Measurements from ENCODE around the gene PRICKLE2. TPM values are rescaled to one million over a fixed set of nuclear protein-coding genes. Genes with fewer than 3 reads are reported as not detected.
A peak's percentile ranks its signal among the peaks of the same experiment; 100 is the strongest.

The PRICKLE2 gene
- polyA plus RNA-seq, 1 donor: 6.9 TPM

DNA sequence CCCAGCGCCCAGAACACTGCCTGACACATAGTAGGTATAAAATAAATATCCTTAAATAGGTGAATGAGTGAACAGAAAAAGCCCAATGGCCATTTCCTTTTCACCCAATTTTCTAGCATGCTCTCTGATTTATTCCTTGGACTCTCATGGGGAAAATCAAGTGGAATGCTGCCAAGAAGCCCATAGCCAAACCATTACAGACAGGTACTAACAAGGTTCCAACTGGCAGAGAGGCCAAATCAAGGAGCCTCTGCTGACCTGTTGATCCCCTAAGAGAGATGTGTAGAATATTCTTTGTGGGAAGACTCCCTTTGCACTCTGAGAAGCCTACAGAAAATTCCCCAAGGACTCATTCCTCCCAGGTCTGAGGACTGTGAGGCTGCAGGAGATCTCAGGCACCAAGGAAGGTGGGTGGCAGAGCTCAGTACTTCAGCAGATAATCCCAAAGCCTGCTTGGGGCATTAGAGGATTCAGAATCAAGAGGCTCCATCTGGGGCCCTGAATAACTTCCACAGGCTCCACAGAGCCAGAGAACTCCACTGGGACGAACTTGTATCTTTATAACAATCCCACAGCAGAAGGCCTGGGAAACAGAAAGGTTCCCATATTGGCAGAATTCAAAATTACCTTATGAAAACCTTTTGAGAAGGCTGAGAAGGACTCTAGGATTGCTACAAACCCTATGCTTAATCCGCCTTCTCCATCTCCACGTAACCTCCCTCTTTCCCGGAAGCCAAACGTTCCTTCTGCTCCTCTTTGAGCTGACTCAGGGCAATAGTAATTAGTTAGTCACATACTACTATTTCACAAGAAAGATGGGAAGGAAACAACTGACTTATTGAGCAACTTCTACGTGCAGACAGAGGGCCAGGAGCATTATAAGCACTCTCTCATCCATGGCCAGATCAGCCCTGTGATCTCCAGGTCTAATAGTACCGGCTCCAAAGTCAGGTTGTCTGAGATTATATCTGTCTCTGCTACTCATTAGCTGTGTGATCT is 34.5 kb downstream of the PRICKLE2 start:
- DNase-seq (ENCODE audit: low read depth): no peak

DNA sequence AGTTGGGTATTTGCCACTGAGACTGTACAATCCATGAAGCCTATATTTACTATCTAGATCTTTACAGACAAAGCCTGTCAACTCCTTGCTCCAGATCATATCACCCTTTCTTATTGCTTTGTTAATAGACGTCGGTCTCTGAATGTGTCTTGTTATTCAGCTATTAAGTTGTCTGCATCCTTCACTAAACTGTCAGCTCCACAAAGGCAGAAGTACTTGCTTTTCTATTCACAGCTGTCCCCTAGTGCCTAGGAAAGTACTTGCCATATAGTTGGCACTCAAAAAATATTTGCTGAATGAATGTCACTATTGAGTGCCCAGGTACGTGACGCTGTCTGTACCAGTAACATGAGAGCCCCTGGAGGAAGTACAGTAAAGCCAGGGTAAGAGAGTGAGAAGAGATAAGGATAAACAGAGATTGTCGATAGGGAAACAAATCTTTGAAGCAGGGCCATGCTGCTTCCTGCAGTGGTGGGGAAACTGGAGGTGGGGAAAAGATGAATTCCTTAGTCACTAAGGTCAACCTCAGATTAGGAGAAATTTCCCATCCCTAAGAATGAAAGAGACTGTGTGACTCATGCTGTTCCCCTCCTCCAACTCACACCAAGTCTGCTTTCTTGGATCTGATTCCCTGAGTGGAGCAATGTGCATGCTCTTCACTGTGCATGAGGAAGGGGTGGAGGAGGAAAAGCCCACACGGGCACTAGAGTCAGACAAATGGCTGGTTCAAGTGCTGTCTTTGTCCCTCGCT is 36.3 kb downstream of the PRICKLE2 start:
- peak; percentile 25 for DNase-seq (ENCODE audit: low read depth)

DNA sequence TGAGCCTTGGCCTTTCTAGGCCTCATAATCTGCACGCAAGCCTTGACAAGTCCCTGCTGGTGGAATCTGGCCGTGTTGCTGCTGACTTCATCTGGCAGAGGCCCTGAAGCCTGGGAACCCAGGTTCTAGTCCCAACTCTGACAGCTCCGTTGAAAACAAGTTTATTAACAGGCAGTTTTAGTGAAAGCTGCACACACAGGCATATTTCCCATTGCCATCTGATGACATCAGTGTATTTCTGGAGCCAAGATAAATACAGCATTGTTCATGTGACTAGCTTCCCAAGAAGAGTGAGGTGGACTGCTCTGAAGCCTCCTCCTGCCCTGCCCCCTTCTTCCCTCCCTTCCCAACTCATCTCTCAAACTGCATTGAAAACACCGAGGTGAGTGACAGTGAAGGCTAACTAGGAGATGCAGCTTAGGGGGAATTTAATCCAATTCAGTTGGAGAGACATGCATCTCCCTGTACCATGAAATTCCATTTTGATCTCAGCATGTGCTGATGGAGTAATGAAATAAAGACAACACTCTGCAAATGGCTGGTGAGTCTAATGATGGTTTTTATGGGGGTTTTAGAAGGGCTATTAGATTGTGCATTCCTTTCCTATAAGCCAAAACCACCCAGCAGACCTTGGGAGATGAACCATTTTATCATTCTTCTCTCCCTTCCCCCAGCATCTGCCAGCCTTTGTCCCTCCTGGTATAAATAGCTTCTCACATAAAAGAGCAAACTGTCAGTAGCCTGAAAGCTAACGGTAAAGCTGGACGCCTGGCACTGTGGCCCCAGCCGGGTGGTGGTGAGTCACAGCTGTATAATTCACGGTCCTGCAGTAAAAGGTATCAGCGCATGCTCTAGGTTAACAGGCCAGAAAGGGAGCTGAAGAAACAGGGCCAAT is 38.0 kb downstream of the PRICKLE2 start:
- peak; percentile 78 for DNase-seq (ENCODE audit: low read depth)

DNA sequence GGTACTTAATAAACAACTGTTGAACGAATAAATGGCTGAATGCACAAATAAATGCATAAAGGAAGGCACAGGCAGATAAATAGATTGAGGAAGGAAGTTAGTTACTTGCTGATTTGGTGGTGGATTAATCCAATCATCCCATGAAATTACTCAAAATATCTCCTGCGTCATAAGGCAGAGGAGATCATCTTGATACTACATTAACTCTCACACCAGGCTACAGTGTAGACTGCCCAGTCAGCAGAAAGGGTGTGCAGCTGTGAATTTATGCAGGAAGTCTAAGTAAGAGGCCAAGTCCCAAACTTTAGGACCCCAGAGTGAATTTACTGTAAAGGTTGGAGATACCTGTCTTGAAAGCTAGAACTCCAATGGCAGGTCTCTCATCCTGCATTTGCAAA is 38.6 kb downstream of the PRICKLE2 start:
- no peak for DNase-seq (ENCODE audit: low read depth)

DNA sequence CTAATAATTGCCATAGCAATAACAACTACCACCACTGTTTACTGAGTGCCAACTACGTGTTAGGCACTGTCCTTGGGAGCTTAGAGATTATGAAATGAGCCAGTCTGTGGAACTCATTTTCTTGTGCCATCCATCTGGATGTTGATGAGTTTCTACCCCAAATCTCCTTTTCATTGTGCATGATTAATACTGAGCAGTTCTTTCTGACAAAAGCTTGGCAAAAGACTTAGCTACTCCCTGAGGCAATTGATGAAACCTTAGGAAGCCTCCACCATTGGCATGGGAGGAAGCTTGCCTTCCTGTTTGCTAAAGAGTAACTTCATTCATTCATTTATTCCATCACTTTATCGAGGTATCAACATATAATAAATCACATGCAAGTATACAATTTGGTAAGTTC is 39.8 kb downstream of the PRICKLE2 start:
- DNase-seq (ENCODE audit: low read depth): no peak

DNA sequence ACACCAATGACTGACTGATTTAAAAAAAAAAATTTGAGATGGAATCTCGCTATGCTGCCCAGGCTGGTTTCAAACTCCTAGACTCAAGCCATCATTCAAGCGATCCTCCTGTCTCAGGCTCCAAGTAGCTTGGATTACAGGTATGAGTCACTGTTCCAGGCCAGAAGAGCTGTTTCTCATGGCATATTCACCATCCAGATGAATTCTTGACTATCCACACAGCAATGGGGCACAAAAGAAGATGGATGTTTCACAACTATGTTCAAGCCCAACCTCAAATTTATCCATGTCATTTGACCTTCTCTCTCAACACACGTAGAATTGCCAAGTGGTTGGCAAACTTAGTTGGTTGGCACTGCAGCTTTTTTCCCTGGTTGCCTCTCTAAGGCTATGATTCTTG is 40.6 kb downstream of the PRICKLE2 start:
- DNase-seq (ENCODE audit: low read depth): no peak

DNA sequence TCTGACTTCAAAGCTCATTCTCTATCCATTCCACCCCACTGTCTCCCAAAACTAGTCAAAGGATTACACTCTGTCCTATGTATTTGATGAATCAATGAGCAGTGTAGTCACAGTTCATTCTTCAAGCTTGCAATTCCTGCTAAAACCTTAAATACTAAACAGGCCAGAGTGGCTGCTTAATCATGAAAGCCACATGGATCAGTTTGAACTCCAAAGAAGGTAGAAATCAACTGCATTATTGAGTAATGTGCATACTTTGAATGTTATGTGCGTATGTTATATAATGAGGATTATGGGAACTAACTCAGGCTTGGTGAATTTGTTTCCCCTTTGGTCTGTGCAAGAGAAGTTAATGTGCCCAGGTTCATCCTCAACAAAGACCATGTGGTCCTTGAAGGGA is 45.4 kb downstream of the PRICKLE2 start:
- no peak for DNase-seq (ENCODE audit: low read depth)

DNA sequence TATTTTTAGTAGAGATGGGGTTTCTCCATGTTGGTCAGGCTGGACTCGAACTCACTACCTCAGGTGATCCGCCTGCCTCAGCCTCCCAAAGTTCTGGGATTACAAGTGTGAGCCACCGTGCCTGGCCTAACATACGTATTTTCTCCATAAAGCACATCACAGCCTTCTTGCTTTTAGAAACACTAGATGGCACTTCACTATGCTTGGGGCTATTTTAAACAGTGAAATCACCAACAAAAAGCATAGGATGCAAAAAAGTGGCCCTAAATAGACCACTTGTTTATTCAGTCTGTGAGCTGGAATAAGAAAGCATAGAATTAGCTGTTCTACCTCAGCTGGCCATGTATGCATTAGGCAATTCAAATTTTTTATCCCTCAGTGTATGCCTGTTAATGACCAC is 46.0 kb downstream of the PRICKLE2 start:
- DNase-seq (ENCODE audit: low read depth): no peak

DNA sequence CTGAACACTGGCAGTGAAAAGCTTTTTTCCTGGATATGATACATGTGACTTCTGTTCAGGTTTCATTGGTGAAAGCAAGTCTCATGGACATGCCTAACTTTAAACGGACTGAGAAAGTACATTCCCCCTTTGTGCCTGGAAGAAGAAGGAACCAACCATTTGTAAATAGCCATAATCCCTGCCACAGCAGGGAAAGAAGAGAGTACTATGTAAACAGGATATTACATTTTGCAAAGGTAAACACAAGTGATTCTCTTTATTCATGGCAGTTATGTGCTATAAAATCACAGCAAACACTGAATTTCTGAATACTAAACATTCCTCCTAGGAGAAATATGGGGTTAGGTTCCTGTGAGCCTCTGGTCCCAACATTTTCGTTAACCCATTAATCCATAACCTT is 46.8 kb downstream of the PRICKLE2 start:
- no peak for DNase-seq (ENCODE audit: low read depth)

DNA sequence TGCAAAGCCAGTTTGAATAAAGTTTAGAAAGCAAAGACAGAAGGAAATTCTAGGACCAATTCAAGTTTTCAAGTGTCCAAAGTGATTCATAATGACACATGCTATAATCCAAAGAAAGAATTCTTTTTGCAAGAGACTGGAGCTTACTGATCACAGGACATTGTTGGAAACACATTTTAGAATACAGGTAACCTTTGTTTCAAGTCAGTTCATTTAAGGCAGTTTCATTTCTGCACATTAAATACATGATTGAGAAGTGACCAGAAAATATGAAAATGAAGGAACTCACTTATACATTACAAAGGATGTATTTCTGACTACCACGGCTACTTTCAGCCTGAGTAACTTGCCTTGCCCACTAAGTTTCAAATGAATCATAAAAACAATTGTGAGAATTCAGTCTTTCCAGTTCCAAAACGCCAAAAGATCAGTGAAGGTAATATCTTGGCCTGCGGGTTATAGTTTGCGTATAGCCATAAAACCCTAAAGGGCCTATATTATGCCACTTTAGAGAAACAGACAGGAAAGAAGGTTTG is 48.7 kb downstream of the PRICKLE2 start:
- DNase-seq (ENCODE audit: low read depth): no peak

DNA sequence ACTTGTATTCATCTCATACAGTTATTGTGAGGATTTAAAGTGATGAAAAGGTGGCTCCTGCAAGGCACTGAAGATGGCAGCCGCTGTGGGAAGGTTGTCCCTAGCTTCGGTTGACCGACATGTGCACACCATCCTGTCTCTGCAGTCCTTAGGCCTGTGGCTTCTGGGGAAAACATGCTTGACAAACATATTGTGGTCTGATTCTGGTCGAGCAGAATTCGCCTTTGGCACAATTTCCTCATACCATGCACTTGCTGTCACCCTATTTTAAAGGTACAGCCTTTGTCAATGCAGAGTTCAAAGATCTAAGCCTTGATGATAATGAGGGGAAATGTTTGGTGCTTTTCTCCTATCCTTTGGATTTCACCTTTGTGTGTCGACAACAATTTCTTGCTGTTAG is 50.9 kb downstream of the PRICKLE2 start:
- DNase-seq (ENCODE audit: low read depth): no peak

DNA sequence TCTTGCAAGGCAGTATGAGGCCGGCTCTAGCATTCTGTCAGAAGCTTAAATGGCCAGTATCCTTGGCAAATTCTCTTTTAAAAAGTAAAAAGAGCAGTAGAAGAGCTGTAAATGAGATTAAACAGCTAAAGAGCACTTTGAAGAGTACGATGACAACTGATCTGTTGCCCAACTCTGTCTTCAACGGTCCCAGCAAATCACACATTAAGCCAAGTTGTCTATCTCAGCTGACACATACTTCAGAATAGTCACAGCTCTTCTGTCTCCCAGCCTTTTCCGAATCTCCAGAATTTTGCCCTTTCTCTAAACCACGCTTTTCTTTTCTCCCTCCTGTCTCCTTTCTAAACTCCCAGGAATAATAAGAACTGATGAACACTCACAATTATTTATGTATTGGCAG is 51.7 kb downstream of the PRICKLE2 start:
- no peak for DNase-seq (ENCODE audit: low read depth)

DNA sequence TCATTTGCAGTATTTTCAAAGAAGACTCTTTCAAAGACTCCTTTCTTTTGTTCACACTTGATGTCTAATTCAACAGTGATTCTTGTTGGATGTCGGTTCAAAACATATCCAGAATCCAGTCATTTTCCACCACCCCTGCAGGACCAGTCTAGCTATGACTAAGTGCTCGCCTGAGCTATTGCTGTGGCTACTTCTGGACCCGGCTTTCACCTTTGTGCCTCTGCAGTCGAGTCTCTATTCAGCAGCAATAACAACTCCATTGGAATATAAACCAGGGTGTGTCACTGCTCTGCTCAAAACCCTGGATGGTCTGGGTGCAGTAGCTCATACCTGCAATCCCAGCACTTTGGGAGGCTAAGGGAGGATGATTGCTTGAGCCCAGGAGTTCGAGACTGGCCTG is 55.0 kb downstream of the PRICKLE2 start:
- DNase-seq (ENCODE audit: low read depth): no peak

DNA sequence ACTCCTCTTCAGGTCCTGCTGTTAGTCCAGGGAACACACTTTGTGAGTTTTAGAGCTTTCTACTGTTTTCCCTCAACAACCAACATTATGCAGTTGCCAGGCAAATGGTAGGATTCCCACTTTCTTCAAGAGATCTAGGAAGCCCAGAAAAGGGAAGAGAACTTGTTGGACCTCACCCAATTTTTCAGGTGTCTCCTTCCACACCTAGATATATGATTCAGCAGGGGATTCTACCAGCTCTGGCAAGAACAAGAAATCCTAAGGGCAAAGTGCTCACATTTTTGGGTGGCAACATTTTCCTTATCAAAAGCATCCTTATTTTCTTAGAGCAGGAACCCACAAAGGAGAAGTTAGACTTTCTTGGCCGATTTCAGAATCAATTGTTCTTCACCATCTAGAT is 57.4 kb downstream of the PRICKLE2 start:
- DNase-seq (ENCODE audit: low read depth): no peak

DNA sequence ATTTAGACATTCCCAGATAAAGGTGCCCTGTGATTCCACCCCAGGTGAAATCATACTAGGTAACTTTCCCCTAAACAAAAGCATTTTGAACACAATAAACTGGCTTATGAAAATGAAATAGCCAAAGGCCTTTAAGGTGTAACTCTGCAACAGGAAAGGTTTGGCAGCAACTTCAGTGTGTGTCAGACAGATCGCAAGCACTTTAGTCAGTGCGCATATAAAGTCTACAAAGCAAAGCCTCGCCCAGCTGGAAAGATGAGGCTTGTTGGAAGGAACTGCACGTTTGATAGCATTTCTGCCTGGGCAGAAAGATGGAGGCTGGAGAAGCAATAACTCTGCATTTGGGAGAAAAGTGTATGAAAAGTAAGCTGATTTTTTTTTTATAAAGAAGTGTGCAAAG is 57.9 kb downstream of the PRICKLE2 start:
- no peak for DNase-seq (ENCODE audit: low read depth)

DNA sequence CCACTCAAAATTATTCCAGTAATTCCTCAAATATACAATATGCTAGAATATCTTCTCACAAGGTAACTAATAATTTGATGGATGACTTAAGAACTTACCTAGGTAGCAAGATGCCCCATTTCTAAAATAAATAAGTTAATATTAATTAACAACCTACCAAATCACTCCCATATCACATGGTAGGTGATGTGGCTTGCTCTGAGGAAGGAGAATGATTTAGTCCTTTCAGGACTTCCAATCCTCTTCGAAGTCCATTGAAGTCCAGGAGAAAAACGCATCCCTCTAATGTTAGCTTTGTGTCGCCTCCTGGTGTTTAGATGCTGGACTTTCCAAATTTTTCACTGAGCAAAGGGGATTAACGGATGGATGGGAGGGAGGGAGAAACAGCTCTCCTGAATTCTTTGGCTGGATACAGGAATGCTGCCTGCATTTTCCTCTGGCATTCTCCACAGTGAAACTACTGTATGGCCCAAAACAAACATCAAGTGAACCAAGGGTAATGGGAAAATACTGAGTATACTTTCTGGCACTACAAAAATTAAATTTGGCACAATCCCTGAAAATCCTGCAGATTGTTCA is 58.6 kb downstream of the PRICKLE2 start:
- DNase-seq (ENCODE audit: low read depth): no peak

DNA sequence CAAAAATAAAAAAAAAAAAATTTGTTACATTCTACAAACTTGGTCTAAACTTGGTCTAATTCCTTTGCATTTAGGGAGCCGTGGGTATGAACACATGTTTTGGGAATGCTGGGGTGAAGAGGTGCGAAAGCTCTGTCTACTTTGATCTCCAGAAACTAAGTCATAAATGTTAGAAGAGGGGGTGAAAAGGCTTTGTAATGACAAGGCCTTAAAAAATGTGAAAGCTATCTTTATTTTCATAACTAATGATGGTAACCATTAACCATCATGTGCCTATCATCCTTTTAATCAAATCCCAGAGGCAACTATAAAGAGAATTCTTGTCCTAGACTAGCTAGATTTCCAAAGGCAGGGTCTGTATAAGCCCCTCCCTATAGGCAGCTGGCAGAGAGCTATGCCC is 60.9 kb downstream of the PRICKLE2 start:
- no peak for DNase-seq (ENCODE audit: low read depth)

DNA sequence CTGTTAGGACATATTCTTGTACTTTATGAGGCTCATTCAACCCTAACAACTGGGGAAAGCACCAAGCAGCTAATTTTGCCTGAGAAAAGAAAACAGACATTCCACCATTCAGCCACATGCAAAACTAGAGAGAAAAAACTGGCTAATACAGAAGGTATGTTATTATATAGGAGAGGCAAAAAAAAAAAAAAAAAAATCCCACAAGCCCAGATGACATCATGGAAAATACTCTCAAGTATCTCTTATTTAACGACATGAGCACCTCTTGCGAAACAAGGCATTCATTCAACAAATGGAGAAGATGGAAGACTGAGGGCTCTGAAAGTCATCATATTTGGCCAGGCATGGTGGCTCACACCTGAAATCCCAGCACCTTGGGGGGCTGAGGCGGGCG is 61.5 kb downstream of the PRICKLE2 start:
- DNase-seq (ENCODE audit: low read depth): no peak

DNA sequence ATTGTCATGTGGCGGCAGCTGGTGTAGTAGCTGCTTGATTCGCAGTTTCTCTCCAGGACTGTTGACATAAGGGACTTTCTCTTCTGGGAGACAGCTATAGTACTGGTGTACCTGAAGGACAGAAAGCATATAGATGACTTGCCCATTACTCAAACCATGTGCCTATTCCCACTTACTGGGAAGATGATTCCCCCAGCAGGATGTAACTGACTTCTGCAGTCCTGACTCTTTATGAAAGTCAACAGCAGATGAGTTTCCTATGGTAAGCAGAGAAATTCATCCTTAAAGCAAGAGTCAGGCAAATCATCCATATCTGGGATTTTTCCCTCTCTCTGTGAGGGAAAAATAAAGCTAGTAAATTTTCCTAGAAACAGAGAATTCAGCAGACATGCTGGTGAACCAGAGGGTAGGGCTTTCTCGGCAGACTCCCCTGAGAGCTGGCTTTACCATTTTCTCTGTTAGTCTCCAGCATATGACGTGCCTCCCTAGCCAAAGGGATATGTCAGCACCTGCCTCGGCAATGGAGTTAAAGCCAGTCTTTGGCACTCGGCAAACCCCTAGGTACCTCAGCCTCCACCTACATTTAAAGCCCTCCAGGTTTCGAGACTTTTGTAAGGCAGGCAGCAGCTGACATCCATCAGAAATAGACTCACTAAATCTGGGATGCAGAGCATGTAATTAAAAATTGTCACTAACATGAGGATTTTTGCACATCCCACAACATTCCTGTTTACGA is 62.1 kb downstream of the PRICKLE2 start:
- DNase-seq (ENCODE audit: low read depth): no peak

DNA sequence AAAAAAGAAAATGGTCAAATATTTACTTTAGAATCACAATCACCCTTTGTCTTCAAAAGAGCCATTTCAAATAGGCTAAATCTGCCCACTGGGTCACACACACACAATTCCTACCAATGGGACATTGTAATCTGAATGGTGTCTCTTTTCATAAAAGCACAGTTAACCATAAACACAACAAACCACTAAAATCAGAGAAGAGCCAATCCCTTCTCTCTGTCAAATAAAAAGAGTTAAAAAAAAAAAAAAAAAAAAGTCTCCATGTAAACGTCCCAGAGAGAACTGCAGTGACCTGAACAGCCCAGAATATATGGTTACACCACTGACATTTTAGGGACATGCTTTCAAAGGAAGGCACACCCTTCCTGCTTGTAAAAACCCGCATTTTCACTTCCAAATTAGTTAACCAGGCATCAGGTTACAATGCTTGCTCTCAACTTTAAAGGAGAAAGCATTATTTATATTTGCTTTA is 63.7 kb downstream of the PRICKLE2 start:
- DNase-seq (ENCODE audit: low read depth): no peak

All from forelimb muscle (tissue), 1 donor.